ENCODE data around the gene ZNF487. TPM values are rescaled to one million over a fixed set of nuclear protein-coding genes. Genes with fewer than 3 reads are reported as not detected.
A peak's percentile ranks its signal among the peaks of the same experiment; 100 is the strongest.

The ZNF487 gene
- total RNA-seq, 2 donors from 2014 or later: 8.6 to 19.6 TPM

GRCh38 chr10:43403911-43404703 lies 32.8 kb upstream of the ZNF487 start:
- H3K4me1 ChIP-seq (ENCODE audit: control insufficient read depth in 1 of 2, low read depth in 2 of 2): peaks cover 42 to 66% of the 10 kb centered on the region in 2 donors
- H3K4me3 ChIP-seq: peak overlapping the region; percentile 18
- DNase-seq (ENCODE audit: low spot score): no peak
- no peaks in the 10 kb centered on the region for H3K9me3 ChIP-seq
- no peak for ATAC-seq (ENCODE audit: insufficient number of reproducible peaks, low FRiP score, low read depth)
- H3K36me3 ChIP-seq: no peaks in the 10 kb centered on the region
- TF ChIP-seq, protein P1, sequence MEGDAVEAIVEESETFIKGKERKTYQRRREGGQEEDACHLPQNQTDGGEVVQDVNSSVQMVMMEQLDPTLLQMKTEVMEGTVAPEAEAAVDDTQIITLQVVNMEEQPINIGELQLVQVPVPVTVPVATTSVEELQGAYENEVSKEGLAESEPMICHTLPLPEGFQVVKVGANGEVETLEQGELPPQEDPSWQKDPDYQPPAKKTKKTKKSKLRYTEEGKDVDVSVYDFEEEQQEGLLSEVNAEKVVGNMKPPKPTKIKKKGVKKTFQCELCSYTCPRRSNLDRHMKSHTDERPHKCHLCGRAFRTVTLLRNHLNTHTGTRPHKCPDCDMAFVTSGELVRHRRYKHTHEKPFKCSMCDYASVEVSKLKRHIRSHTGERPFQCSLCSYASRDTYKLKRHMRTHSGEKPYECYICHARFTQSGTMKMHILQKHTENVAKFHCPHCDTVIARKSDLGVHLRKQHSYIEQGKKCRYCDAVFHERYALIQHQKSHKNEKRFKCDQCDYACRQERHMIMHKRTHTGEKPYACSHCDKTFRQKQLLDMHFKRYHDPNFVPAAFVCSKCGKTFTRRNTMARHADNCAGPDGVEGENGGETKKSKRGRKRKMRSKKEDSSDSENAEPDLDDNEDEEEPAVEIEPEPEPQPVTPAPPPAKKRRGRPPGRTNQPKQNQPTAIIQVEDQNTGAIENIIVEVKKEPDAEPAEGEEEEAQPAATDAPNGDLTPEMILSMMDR (IDR thresholded peaks at IDR 0.05): no peak
- no peak overlapping the region for H3K27ac ChIP-seq
- no peaks in the 10 kb centered on the region for H3K27me3 ChIP-seq (replicated peaks; ENCODE audit: insufficient read depth)

GRCh38 chr10:43404704-43405084 lies 32.2 kb upstream of the ZNF487 start:
- no peaks in the 10 kb centered on the region for H3K36me3 ChIP-seq
- DNase-seq (ENCODE audit: low spot score) (no peak), ATAC-seq (ENCODE audit: insufficient number of reproducible peaks, low FRiP score, low read depth) (no peak)
- H3K4me1 ChIP-seq (ENCODE audit: control insufficient read depth in 1 of 2, low read depth in 2 of 2): peaks cover 39 to 64% of the 10 kb centered on the region in 2 donors
- no peaks in the 10 kb centered on the region for H3K9me3 ChIP-seq
- TF ChIP-seq, protein P1 (IDR thresholded peaks at IDR 0.05): no peak
- peak overlapping the region; percentile 18 for H3K4me3 ChIP-seq
- no peak overlapping the region for H3K27ac ChIP-seq
- H3K27me3 ChIP-seq (replicated peaks; ENCODE audit: insufficient read depth): no peaks in the 10 kb centered on the region

- Histone ChIP-seq H3K4me1 (ENCODE audit: control insufficient read depth in 1 of 2, low read depth in 2 of 2) (peaks cover 31 to 54% of the 10 kb centered on the region in 2 donors), H3K27me3 (replicated peaks; ENCODE audit: insufficient read depth) (no peaks in the 10 kb centered on the region), H3K27ac (peak overlapping the region; percentile 97 to 99), H3K9me3 (no peaks in the 10 kb centered on the region), H3K36me3 (no peaks in the 10 kb centered on the region), H3K4me3 (peak overlapping the region; percentile 85)
- ATAC-seq (ENCODE audit: insufficient number of reproducible peaks, low FRiP score, low read depth): no peak
- DNase-seq (ENCODE audit: low spot score): no peak
- TF ChIP-seq, protein P1 (IDR thresholded peaks at IDR 0.05): no peak
Measured at GRCh38 chr10:43407148-43407575, 29.7 kb upstream of the ZNF487 start.

DNA sequence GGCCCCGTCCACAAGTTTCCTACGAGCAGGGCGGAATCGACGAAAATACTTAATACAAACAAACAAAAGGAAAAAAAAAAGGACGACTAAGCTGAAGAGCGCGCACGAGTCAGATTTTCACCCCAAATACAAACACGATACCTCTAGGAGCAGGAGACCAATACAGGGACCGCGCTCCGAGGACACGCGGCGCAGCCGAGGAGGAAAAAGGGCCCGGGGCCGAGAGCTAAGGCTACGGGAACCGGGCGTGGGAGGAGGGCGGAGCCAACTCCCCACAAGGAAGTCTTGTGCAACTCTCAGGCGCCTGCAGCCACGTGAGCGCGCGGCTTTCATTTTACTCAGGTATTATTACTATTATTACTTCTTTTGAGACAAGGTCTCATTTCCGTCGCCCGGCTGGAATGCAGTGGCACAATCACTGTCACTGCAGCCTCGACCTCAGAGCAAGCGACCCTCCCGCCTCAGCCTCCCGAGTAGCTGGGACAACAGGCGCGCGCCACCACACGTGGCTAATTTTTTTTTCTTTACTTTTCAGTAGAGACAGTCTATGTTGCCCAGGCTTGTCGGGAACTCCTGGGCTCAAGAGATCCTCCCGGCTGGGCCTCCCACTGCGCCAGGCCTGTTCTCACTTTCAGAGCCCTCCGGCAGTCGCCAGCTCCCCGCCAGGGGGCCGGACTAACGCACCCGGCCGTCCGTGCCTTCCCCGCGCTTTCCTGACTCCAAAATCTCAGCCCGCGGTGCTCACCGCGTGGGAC lies 29.2 kb upstream of the ZNF487 start:
- Histone ChIP-seq H3K4me3 (peak overlapping the region; percentile 85), H3K27ac (peak overlapping the region; percentile 97 to 99), H3K4me1 (ENCODE audit: control insufficient read depth in 1 of 2, low read depth in 2 of 2) (peaks cover 26 to 48% of the 10 kb centered on the region in 2 donors), H3K27me3 (replicated peaks; ENCODE audit: insufficient read depth) (no peaks in the 10 kb centered on the region), H3K36me3 (no peaks in the 10 kb centered on the region), H3K9me3 (no peaks in the 10 kb centered on the region)
- ATAC-seq (ENCODE audit: insufficient number of reproducible peaks, low FRiP score, low read depth): peak; percentile 64
- TF ChIP-seq, protein P1 (IDR thresholded peaks at IDR 0.05): peak; percentile 49
- DNase-seq (ENCODE audit: low spot score): peak; percentile 82

GRCh38 chr10:43408331-43408709 lies 28.6 kb upstream of the ZNF487 start:
- no peaks in the 10 kb centered on the region for H3K27me3 ChIP-seq (replicated peaks; ENCODE audit: insufficient read depth)
- peaks cover 22 to 42% of the 10 kb centered on the region in 2 donors for H3K4me1 ChIP-seq (ENCODE audit: control insufficient read depth in 1 of 2, low read depth in 2 of 2)
- ATAC-seq (ENCODE audit: insufficient number of reproducible peaks, low FRiP score, low read depth) (no peak), DNase-seq (ENCODE audit: low spot score) (no peak)
- no peaks in the 10 kb centered on the region for H3K9me3 ChIP-seq
- H3K27ac ChIP-seq: peak overlapping the region; percentile 97 to 99
- peak overlapping the region; percentile 85 for H3K4me3 ChIP-seq
- H3K36me3 ChIP-seq: no peaks in the 10 kb centered on the region
- TF ChIP-seq, protein P1 (IDR thresholded peaks at IDR 0.05): no peak
